Measurements from ENCODE around the gene FNIP1.
"Not testable (repeated sequence)": the region's sequence is repeated elsewhere in the genome, so short reads cannot be mapped to it uniquely, and the experiment has no call there.

The FNIP1 gene

DNA sequence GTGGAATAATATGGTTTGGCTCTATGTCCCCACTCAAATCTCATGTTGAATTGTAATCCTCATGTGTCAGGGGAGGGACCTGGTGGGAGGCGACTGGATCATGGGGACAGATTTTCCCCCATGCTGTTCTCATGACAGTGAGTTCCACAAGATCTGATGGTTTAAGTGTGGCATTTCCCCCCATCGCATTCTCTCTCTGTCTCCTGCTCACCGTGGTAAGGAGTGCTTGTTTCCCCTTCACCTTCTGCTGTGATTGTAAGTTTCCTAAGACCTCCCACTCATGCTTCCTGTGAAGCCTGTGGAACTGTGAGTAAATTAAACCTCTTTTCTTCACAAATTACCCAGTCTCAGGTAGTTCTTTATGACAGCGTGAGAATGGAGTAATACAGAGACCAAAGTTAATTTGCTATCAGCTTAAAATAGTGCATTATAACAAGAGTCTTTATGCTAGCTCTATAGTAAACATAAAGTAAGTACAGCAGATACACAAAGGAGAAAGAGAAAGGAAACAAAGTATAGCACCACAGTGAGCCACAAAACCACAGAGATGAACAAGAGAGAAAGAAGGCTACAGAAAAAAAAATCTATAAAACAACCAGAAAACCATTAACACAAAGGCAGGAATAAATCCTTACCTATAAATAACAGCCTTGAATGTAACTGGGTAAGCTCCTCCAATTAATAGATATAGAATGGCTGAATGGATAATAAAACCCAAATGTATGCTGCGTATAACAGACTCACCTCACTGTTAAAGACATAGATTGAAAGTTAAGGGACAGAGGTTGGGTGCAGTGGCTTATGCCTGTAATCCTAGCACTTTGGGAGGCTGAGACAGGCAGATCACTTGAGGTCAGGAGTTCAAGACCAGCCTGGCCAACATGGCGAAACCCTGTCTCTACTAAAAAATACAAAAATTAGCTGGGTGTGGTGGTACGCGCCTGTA is 201.5 kb downstream of the FNIP1 start:
- no peak for DNase-seq

DNA sequence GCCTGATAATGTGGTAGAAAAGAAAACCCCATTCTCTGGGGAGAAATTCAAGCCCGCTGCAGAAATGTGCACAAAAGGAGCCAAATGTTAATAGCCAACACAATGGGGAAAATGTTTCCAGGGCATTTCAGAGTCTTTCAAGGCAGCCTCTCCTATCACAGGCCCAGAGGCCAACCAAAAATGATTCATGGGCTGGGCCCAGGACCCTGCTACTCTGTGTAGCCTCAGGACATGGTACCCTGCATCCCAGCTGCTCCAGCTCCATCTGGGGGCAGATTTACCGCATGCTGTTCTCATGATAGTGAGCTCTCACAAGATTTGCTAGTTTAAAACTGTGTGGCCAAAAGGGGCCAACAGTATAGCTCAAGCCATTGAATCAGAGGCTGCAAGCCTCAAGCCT is 202.9 kb downstream of the FNIP1 start:
- DNase-seq = no peak

DNA sequence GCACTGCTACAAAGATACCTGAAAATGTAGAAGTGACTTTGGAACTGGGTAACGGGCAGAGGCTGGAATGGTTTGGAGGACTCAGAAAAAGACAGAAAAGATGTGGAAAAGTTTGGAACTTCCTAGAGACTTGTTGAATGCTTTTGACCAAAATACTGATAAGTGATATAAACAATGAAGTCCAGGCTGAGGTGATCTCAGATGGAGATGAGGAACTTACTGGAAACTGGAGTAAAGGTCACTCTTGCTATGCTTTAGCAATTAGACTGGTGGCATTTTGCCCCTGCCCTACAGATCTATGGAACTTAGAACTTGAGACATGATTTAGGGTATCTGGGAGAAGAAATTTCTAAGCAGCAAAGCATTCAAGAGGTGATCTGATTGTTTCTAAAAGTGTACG is 203.4 kb downstream of the FNIP1 start:
- not testable (repeated sequence) for DNase-seq
